Common myeloid progenitor, CD34-positive (primary cell): ENCODE measurements around the gene RAB3GAP1. TPM values are rescaled to one million over a fixed set of nuclear protein-coding genes. Genes with fewer than 3 reads are reported as not detected.

ENCODE experiments used
- CTCF ChIA-PET: fragments of 350-600 bp; sonication (Branson Sonifier 250); formaldehyde crosslinking; loops from one replicate; lab custom pipeline; 2021; ENCODE audit warnings: antibody characterized with exemption; lab: Charles Lee
- POLR2A ChIA-PET: fragments of 350-600 bp; sonication (Branson Sonifier 250); formaldehyde crosslinking; loops from one replicate; lab custom pipeline; 2021; ENCODE audit warnings: antibody characterized with exemption; lab: Charles Lee
- DNase-seq, 3 donors: peaks; one replicate each; pipeline versions ENCODE4 v3.0.0 to v3.0.0-alpha.2; 2013
- H3K27ac ChIP-seq, 2 experiments: 1 replicate in 1 of 2; 2 replicates in 1 of 2; pipeline ENCODE4 v1.7.0; 2013; ENCODE audit warnings: inconsistent platforms in 2 of 2, low read length in 2 of 2, mild to moderate bottlenecking in 2 of 2, low read depth in 1 of 2, moderate library complexity in 1 of 2; ENCODE audit not compliant: severe bottlenecking in 2 of 2, insufficient read depth in 1 of 2, poor library complexity in 1 of 2
- H3K27me3 ChIP-seq, 5 experiments: replicated peaks in 2 of 5; 1 replicate in 3 of 5; 2 replicates in 2 of 5; pipeline versions ENCODE4 v1.6.1 to v1.7.0; 2013; ENCODE audit warnings: low read length in 4 of 5, mild to moderate bottlenecking in 2 of 5, moderate library complexity in 2 of 5, inconsistent platforms in 1 of 5; ENCODE audit not compliant: insufficient read depth in 5 of 5, control insufficient read depth in 4 of 5
- H3K36me3 ChIP-seq, 4 experiments: 1 replicate in 2 of 4; 2 replicates in 2 of 4; pipeline versions ENCODE4 v1.6.1 to v1.7.0; 2013; ENCODE audit warnings: low read length in 3 of 4, control low read depth in 1 of 4, mild to moderate bottlenecking in 1 of 4; ENCODE audit not compliant: control insufficient read depth in 4 of 4, insufficient read depth in 4 of 4
- H3K4me1 ChIP-seq, 4 experiments: 1 replicate in 3 of 4; 2 replicates in 1 of 4; pipeline versions ENCODE4 v1.6.1 to v1.7.1; 2013; ENCODE audit warnings: low read length in 3 of 4, mild to moderate bottlenecking in 3 of 4, control low read depth in 1 of 4, inconsistent platforms in 1 of 4, moderate library complexity in 1 of 4; ENCODE audit not compliant: control insufficient read depth in 4 of 4, insufficient read depth in 4 of 4; ENCODE audit errors: control extremely low read depth in 1 of 4
- H3K4me3 ChIP-seq, 7 experiments: 1 replicate in 4 of 7; 2 replicates in 3 of 7; pipeline versions ENCODE4 v1.5.1 to v1.7.0; 2013; ENCODE audit warnings: mild to moderate bottlenecking in 7 of 7, low read length in 6 of 7, moderate library complexity in 6 of 7, inconsistent platforms in 2 of 7, low read depth in 2 of 7, control low read depth in 1 of 7; ENCODE audit not compliant: insufficient read depth in 4 of 7, control insufficient read depth in 1 of 7; ENCODE audit errors: extremely low read depth in 1 of 7
- H3K9me3 ChIP-seq, 5 experiments: 1 replicate in 4 of 5; 2 replicates in 1 of 5; pipeline versions ENCODE4 v1.6.1 to v1.7.1; 2013; ENCODE audit warnings: low read length in 4 of 5, mild to moderate bottlenecking in 2 of 5, inconsistent platforms in 1 of 5, low read depth in 1 of 5, moderate library complexity in 1 of 5; ENCODE audit not compliant: control insufficient read depth in 4 of 5, insufficient read depth in 2 of 5; ENCODE audit errors: control extremely low read depth in 1 of 5
- WGBS: methylation state at CpG from one replicate; pipeline ENCODE4 v1.1.5; 2013; ENCODE audit not compliant: insufficient coverage; 5-methylcytosine and 5-hydroxymethylcytosine counted together
- polyA plus RNA-seq: library from polyadenylated mRNA; unstranded; fragments of 120-200 nt; gene quantifications from one replicate; pipeline ENCODE4 v1.2.1, GENCODE V29; 2013

Gene RAB3GAP1
- 37.9 TPM for polyA plus RNA-seq

- POLR2A ChIA-PET, result interaction anchor here (0.5 to 0.8 kb wide), 2 partner anchors 50 to 582 kb away, joined by 3 read pairs; no protein-coding TSS in a partner anchor
Measured at GRCh38 chr2:135052042-135052876, at the start of gene RAB3GAP1. Gene RAB3GAP1 (plus strand): TSS chr2:135052292. CDS start chr2:135052308, 16 bp downstream.

GRCh38 chr2:135002836-135003235 lies 49.3 kb upstream of the RAB3GAP1 start:
- no peaks in the 10 kb centered on the region for H3K36me3 ChIP-seq
- ChIA-PET POLR2A (no interaction called here), CTCF (interaction anchor here (0.6 to 6.9 kb wide), 9 partner anchors 13 to 707 kb away, joined by 3 to 56 read pairs (median 4); partner anchors contain the start of gene RAB3GAP1)
- H3K9me3 ChIP-seq, result no peaks in the 10 kb centered on the region
- H3K27me3 ChIP-seq, result peaks cover 0 to 13% (median 6%) of the 10 kb centered on the region in 5 experiments
- H3K27ac ChIP-seq, result no peak overlapping the region
- DNase-seq, result no peak
- no peak overlapping the region for H3K4me3 ChIP-seq
- peaks cover 0 to 3% (median 0%) of the 10 kb centered on the region in 4 experiments for H3K4me1 ChIP-seq
- WGBS, result 85% methylated on average over 2 of the region's 4 CpGs

More at GRCh38 chr2:135052042-135052876, at the start of gene RAB3GAP1:
- H3K27ac ChIP-seq, result peak within 1 kb of the TSS; percentile 98 to 99
- H3K4me1 ChIP-seq, result peaks cover 6 to 31% (median 16%) of the 10 kb centered on the region in 4 experiments
- no peaks in the 10 kb centered on the region for H3K9me3 ChIP-seq
- DNase-seq, result peak; percentile 93 to 96 (median 95)
- WGBS, result 0% methylated on average over 42 of the region's 45 CpGs
- peaks cover 0 to 3% (median under 1%) of the 10 kb centered on the region in 4 experiments for H3K36me3 ChIP-seq
- H3K4me3 ChIP-seq, result peak within 1 kb of the TSS; percentile 62 to 96 (median 89)
- no peaks in the 10 kb centered on the region for H3K27me3 ChIP-seq
- CTCF ChIA-PET, result interaction anchor here (1.1 to 1.7 kb wide), 3 partner anchors 9 to 63 kb away, joined by 3 to 5 read pairs (median 4); no protein-coding TSS in a partner anchor

- WGBS, result 21% methylated on average over 12 of the region's 17 CpGs
- CTCF ChIA-PET, result interaction anchor here (0.6 to 6.9 kb wide), 26 partner anchors 10 to 709 kb away, joined by 3 to 56 read pairs (median 4); partner anchors contain the start of gene RAB3GAP1
Measured at GRCh38 chr2:135004005-135004746, 47.9 kb upstream of the RAB3GAP1 start.

DNA sequence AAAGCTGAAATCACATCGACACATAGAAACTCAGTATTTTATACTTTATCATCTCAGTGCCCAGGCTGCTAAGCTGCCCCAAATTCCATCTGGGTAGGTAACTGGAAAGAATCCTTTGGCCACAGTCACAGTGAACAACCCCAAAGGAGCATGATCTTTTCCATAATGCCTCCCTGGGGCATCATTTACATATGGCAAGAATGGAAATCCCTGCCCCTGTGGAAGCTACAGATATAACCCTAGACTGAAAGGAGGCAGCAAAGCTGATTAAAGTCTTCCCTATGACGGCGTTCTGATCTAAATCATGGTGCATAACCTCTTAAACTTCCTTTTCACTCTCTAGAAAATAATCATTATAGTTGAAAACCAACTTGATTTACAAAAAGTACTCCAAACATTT lies 46.3 kb upstream of the RAB3GAP1 start:
- Histone ChIP-seq H3K36me3 (no peaks in the 10 kb centered on the region), H3K9me3 (no peaks in the 10 kb centered on the region), H3K4me1 (peaks cover 0 to 3% (median 0%) of the 10 kb centered on the region in 4 experiments), H3K27me3 (peaks cover 0 to 13% (median 6%) of the 10 kb centered on the region in 5 experiments), H3K27ac (no peak overlapping the region), H3K4me3 (no peak overlapping the region)
- 61% methylated on average over 3 of the region's 3 CpGs for WGBS
- CTCF ChIA-PET, result interaction anchor here (0.7 to 6.9 kb wide), 10 partner anchors 8 to 704 kb away, joined by 3 to 56 read pairs (median 4); no protein-coding TSS in a partner anchor
- DNase-seq, result no peak
- POLR2A ChIA-PET, result no interaction called here

More at GRCh38 chr2:135004005-135004746, 47.9 kb upstream of the RAB3GAP1 start:
- Histone ChIP-seq H3K4me3 (no peak overlapping the region), H3K4me1 (peaks cover 0 to 3% (median 0%) of the 10 kb centered on the region in 4 experiments), H3K27me3 (peaks cover 0 to 13% (median 6%) of the 10 kb centered on the region in 5 experiments), H3K36me3 (no peaks in the 10 kb centered on the region), H3K9me3 (no peaks in the 10 kb centered on the region), H3K27ac (no peak overlapping the region)
- POLR2A ChIA-PET, result no interaction called here
- DNase-seq, result peak; percentile 62 to 74 (median 62)

- Histone ChIP-seq H3K36me3 (no peaks in the 10 kb centered on the region), H3K4me1 (no peaks in the 10 kb centered on the region), H3K27ac (no peak overlapping the region), H3K4me3 (no peak overlapping the region), H3K27me3 (peaks cover 0 to 12% (median 6%) of the 10 kb centered on the region in 5 experiments), H3K9me3 (no peaks in the 10 kb centered on the region)
- no peak for DNase-seq
- ChIA-PET CTCF (interaction anchor here (0.9 to 1.3 kb wide), 3 partner anchors 9 to 593 kb away, joined by 3 to 4 read pairs (median 3); no protein-coding TSS in a partner anchor), POLR2A (no interaction called here)
- WGBS, result 100% methylated on average over 1 of the region's 1 CpG
Measured at GRCh38 chr2:135009339-135009738, 42.8 kb upstream of the RAB3GAP1 start.

DNA sequence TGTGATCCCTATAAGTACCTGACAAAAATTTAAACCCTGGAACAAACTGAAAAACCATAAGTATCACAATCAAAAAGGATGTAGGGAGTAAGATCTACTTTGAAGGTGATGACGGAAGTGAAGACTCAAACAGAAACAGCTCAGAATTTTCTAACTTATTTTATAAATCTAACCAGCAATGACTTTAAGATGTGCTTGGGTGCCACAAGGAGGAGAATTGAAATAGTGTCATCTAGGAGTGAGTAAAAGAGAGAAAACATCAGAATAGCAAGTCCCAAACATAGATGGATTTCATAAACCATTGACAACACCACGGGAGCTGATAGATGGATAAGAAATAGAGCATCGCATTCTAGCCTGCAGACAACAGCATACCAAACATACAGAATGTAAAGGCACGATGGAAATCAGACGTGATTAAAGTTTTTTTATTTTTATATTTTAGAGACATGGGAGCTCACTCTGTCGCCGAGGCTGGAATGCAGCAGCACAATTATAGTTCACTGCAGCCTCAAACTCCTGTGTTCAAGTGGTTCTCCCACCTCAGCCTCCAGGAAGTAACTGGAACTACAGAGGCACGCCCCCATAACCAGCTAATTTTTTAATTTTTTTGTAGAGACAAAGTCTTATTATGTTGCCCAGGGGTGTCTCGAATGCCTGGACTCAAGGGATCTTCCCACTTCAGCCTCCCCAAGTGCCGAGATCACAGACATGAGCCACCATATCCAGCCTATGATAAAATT lies 41.7 kb upstream of the RAB3GAP1 start:
- peaks cover 0 to 3% (median 1%) of the 10 kb centered on the region in 5 experiments for H3K27me3 ChIP-seq
- H3K9me3 ChIP-seq, result no peaks in the 10 kb centered on the region
- no peak overlapping the region for H3K27ac ChIP-seq
- WGBS, result 89% methylated on average over 5 of the region's 10 CpGs
- H3K4me3 ChIP-seq, result no peak overlapping the region
- ChIA-PET CTCF (interaction anchor here (1.1 kb wide), 1 partner anchor 592 kb away, joined by 3 read pairs; no protein-coding TSS in a partner anchor), POLR2A (no interaction called here)
- H3K36me3 ChIP-seq, result no peaks in the 10 kb centered on the region
- no peaks in the 10 kb centered on the region for H3K4me1 ChIP-seq
- DNase-seq, result no peak
